ENCODE data around the gene HEBP2. TPM values are rescaled to one million over a fixed set of nuclear protein-coding genes. Genes with fewer than 3 reads are reported as not detected.
"Not testable (repeated sequence)": the region's sequence is repeated elsewhere in the genome, so short reads cannot be mapped to it uniquely, and the experiment has no call there.

The HEBP2 gene
- total RNA-seq, 4 donors from 2014 or later: 71.1 to 105 (median 77.8) TPM

GRCh38 chr6:138421608-138422007 is 17.6 kb downstream of the HEBP2 start:
- no peak for ATAC-seq
- TF ChIP-seq CTCF (IDR thresholded peaks at IDR 0.05): no peak
- no peak for TF ChIP-seq EP300 (IDR thresholded peaks at IDR 0.05)
- no peak for TF ChIP-seq POLR2AphosphoS5 (IDR thresholded peaks at IDR 0.05)
- TF ChIP-seq POLR2A (IDR thresholded peaks at IDR 0.05): no peak
- no peak overlapping the region for H3K27ac ChIP-seq
- H3K9me3 ChIP-seq: no peaks in the 10 kb centered on the region
- H3K4me1 ChIP-seq: peaks cover 0 to 9% (median 3%) of the 10 kb centered on the region in 3 donors
- no peaks in the 10 kb centered on the region for H3K27me3 ChIP-seq
- no peak overlapping the region for H3K4me3 ChIP-seq
- 87 to 97% methylated on average over 9 to 10 of the region's 10 CpGs for WGBS, 2 donors (ENCODE audit: low coverage in 1 of 2)
- H3K36me3 ChIP-seq: peaks cover 0 to 36% of the 10 kb centered on the region in 2 donors

GRCh38 chr6:138422861-138423260 is 18.8 kb downstream of the HEBP2 start:
- H3K27ac ChIP-seq: no peak overlapping the region
- TF ChIP-seq POLR2A (IDR thresholded peaks at IDR 0.05) (no peak), CTCF (IDR thresholded peaks at IDR 0.05) (no peak), EP300 (IDR thresholded peaks at IDR 0.05) (no peak), POLR2AphosphoS5 (IDR thresholded peaks at IDR 0.05) (no peak)
- ATAC-seq: no peak

GRCh38 chr6:138424004-138424904 is 20.2 kb downstream of the HEBP2 start:
- H3K27ac ChIP-seq: no peak overlapping the region
- H3K36me3 ChIP-seq: peaks cover 0 to 12% of the 10 kb centered on the region in 2 donors
- H3K9me3 ChIP-seq: no peaks in the 10 kb centered on the region
- no peak for ATAC-seq
- TF ChIP-seq POLR2A (IDR thresholded peaks at IDR 0.05) (no peak), EP300 (IDR thresholded peaks at IDR 0.05) (no peak), POLR2AphosphoS5 (IDR thresholded peaks at IDR 0.05) (no peak), CTCF (IDR thresholded peaks at IDR 0.05) (no peak)
- WGBS, 2 donors (ENCODE audit: low coverage in 1 of 2): 72 to 76% methylated on average over 2 to 6 of the region's 48 CpGs
- peaks cover 0 to 21% (median 4%) of the 10 kb centered on the region in 3 donors for H3K4me1 ChIP-seq
- no peaks in the 10 kb centered on the region for H3K27me3 ChIP-seq
- H3K4me3 ChIP-seq: no peak overlapping the region

More at GRCh38 chr6:138422861-138423260, 18.8 kb downstream of the HEBP2 start:
- Histone ChIP-seq H3K27me3 (no peaks in the 10 kb centered on the region), H3K4me1 (peaks cover 0 to 9% (median 3%) of the 10 kb centered on the region in 3 donors), H3K4me3 (no peak overlapping the region), H3K9me3 (no peaks in the 10 kb centered on the region), H3K36me3 (peaks cover 0 to 25% of the 10 kb centered on the region in 2 donors)

GRCh38 chr6:138425256-138425655 is 21.2 kb downstream of the HEBP2 start:
- H3K27ac ChIP-seq, H3K36me3 ChIP-seq, H3K4me3 ChIP-seq, ATAC-seq, H3K27me3 ChIP-seq, H3K9me3 ChIP-seq: not testable (repeated sequence)
- 76 to 90% methylated on average over 4 to 7 of the region's 7 CpGs for WGBS, 2 donors (ENCODE audit: low coverage in 1 of 2)
- H3K4me1 ChIP-seq: peaks cover 0 to 31% (median 7%) of the 10 kb centered on the region in 3 donors

- TF ChIP-seq POLR2AphosphoS5 (IDR thresholded peaks at IDR 0.05) (no peak), POLR2A (IDR thresholded peaks at IDR 0.05) (no peak), CTCF (IDR thresholded peaks at IDR 0.05) (no peak), EP300 (IDR thresholded peaks at IDR 0.05) (no peak)
- Histone ChIP-seq H3K27ac (no peak overlapping the region), H3K4me1 (peaks cover 0 to 31% (median 7%) of the 10 kb centered on the region in 3 donors), H3K27me3 (no peaks in the 10 kb centered on the region), H3K4me3 (no peak overlapping the region), H3K9me3 (no peaks in the 10 kb centered on the region), H3K36me3 (peaks cover 0 to 8% of the 10 kb centered on the region in 2 donors)
- WGBS, 2 donors (ENCODE audit: low coverage in 1 of 2): 83% methylated on average over 3 of the region's 5 CpGs; no CpG with 5 or more reads in 1 of the 2 donors
- ATAC-seq: no peak
These were observed 22.6 kb downstream of the HEBP2 start for GRCh38 chr6:138426500-138427123.

Data from gastroesophageal sphincter (tissue), 4 donors.